Right atrium auricular region (tissue), 2 donors: ENCODE data around the gene ATXN7. TPM values are rescaled to one million over a fixed set of nuclear protein-coding genes. Genes with fewer than 3 reads are reported as not detected.
A peak's percentile ranks its signal among the peaks of the same experiment; 100 is the strongest.

Experiments
- DNase-seq: peaks from one replicate; pipeline ENCODE4 v3.0.0-alpha.2; 2019; ENCODE audit warnings: low spot score
- H3K27ac ChIP-seq, 2 donors: fragments of 200-600 bp; sonication (generic); 1 replicate in 1 of 2; 2 replicates in 1 of 2; pipeline ENCODE4 v1.5.1; 2016 to 2019
- H3K27me3 ChIP-seq, 2 donors: fragments of 200-600 bp; sonication (generic); one replicate each; pipeline versions ENCODE4 v1.5.1 to v1.6.0; 2017 to 2019
- H3K36me3 ChIP-seq: fragments of 200-600 bp; sonication (generic); one replicate; pipeline ENCODE4 v1.5.1; 2016
- H3K4me1 ChIP-seq, 2 donors: fragments of 200-600 bp; sonication (generic); one replicate each; pipeline versions ENCODE4 v1.5.1 to v1.6.0; 2017 to 2019
- H3K4me3 ChIP-seq, 2 donors: fragments of 200-600 bp; sonication (generic); 1 replicate in 1 of 2; 2 replicates in 1 of 2; pipeline ENCODE4 v1.5.1; 2017 to 2019; ENCODE audit warnings: mild to moderate bottlenecking in 1 of 2, moderate library complexity in 1 of 2
- H3K9me3 ChIP-seq, 2 donors: fragments of 200-600 bp; sonication (generic); one replicate each; pipeline ENCODE4 v1.5.1; 2019
- CTCF ChIP-seq, 2 donors: fragments of 200-600 bp; sonication (generic); IDR thresholded peaks; one replicate each; pipeline ENCODE4 v1.5.1; 2019; ENCODE audit warnings: antibody characterized with exemption in 2 of 2
- total RNA-seq, 2 donors: library from RNA; depleted of rRNA; stranded (reverse); fragments of >200 nt; gene quantifications; one replicate each; pipeline ENCODE4 v1.1.0, GENCODE V29; 2016

The ATXN7 gene
- total RNA-seq, 2 donors from 2014 or later: 13.9 to 15.5 TPM

GRCh38 chr3:63955036-63955650, 91.5 kb downstream of the ATXN7 start:
- Histone ChIP-seq H3K36me3 (peaks cover 5% of the 10 kb centered on the region), H3K27ac (no peak overlapping the region), H3K9me3 (no peaks in the 10 kb centered on the region), H3K4me1 (peaks cover 0 to 18% of the 10 kb centered on the region in 2 donors), H3K27me3 (no peaks in the 10 kb centered on the region), H3K4me3 (no peak overlapping the region)
- TF ChIP-seq CTCF (IDR thresholded peaks at IDR 0.05): no peak
- DNase-seq: no peak

- DNase-seq: no peak
- Histone ChIP-seq H3K27me3 (no peaks in the 10 kb centered on the region), H3K9me3 (no peaks in the 10 kb centered on the region), H3K27ac (no peak overlapping the region), H3K4me1 (peaks cover 0 to 17% of the 10 kb centered on the region in 2 donors), H3K4me3 (no peak overlapping the region), H3K36me3 (peaks cover 5% of the 10 kb centered on the region)
- TF ChIP-seq CTCF (IDR thresholded peaks at IDR 0.05): no peak
Observed at GRCh38 chr3:63955830-63956545, 92.3 kb downstream of the ATXN7 start.

- no peaks in the 10 kb centered on the region for H3K9me3 ChIP-seq
- TF ChIP-seq CTCF (IDR thresholded peaks at IDR 0.05): no peak
- H3K4me3 ChIP-seq: no peak overlapping the region
- no peaks in the 10 kb centered on the region for H3K27me3 ChIP-seq
- no peak for DNase-seq
- H3K27ac ChIP-seq: no peak overlapping the region
- H3K36me3 ChIP-seq: no peaks in the 10 kb centered on the region
- peaks cover 0 to 11% of the 10 kb centered on the region in 2 donors for H3K4me1 ChIP-seq
Observed at GRCh38 chr3:63959146-63959545, 95.5 kb downstream of the ATXN7 start.

- Histone ChIP-seq H3K4me3 (peak overlapping the region; percentile 12 to 26), H3K4me1 (peaks cover 0 to 18% of the 10 kb centered on the region in 2 donors), H3K27me3 (no peaks in the 10 kb centered on the region), H3K27ac (peak overlapping the region in 1 of 2 donors; percentile 52), H3K9me3 (no peaks in the 10 kb centered on the region), H3K36me3 (no peaks in the 10 kb centered on the region)
- TF ChIP-seq CTCF (IDR thresholded peaks at IDR 0.05): no peak
- no peak for DNase-seq
Observed at GRCh38 chr3:63960048-63960711, 96.5 kb downstream of the ATXN7 start.

- Histone ChIP-seq H3K27ac (no peak overlapping the region), H3K36me3 (no peaks in the 10 kb centered on the region), H3K4me3 (no peak overlapping the region), H3K9me3 (no peaks in the 10 kb centered on the region), H3K27me3 (no peaks in the 10 kb centered on the region), H3K4me1 (peaks cover 0 to 18% of the 10 kb centered on the region in 2 donors)
- TF ChIP-seq CTCF (IDR thresholded peaks at IDR 0.05): peak; percentile 35 to 66
- no peak for DNase-seq
Observed at GRCh38 chr3:63961891-63962290, 98.2 kb downstream of the ATXN7 start.
